Stomach (tissue), 9 donors: ENCODE measurements around the gene PARPBP. TPM values are rescaled to one million over a fixed set of nuclear protein-coding genes. Genes with fewer than 3 reads are reported as not detected.

Source experiments
- DNase-seq, 2 donors: peaks; one replicate each; pipeline versions ENCODE4 v3.0.0 to v3.0.0-alpha.2; 2013 to 2019
- H3K27ac ChIP-seq, 5 donors: fragments of 200-600 bp in 4 of 5; sonication (generic) in 4 of 5; one replicate each; pipeline ENCODE4 v1.5.1; 2013 to 2019; ENCODE audit warnings: mild to moderate bottlenecking in 1 of 5, moderate library complexity in 1 of 5
- H3K27me3 ChIP-seq, 3 donors: fragments of 200-600 bp; sonication (generic); one replicate each; pipeline ENCODE4 v1.5.1; 2017 to 2019; ENCODE audit warnings: mixed run types in 1 of 3
- H3K36me3 ChIP-seq, 4 donors: fragments of 200-600 bp; sonication (generic); 1 replicate in 3 of 4; 2 replicates in 1 of 4; pipeline ENCODE4 v1.5.1; 2016 to 2019
- H3K4me1 ChIP-seq, 4 donors: fragments of 200-600 bp; sonication (generic); one replicate each; pipeline ENCODE4 v1.5.1; 2016 to 2019
- H3K4me3 ChIP-seq, 4 donors: fragments of 200-600 bp; sonication (generic) in 3 of 4; one replicate each; pipeline ENCODE4 v1.5.1; 2016 to 2019; ENCODE audit warnings: mild to moderate bottlenecking in 1 of 4
- H3K9me3 ChIP-seq, 4 donors: fragments of 200-600 bp; sonication (generic); one replicate each; pipeline ENCODE4 v1.5.1; 2016 to 2019
- CTCF ChIP-seq, 7 experiments: fragments of 450-650 bp in 4 of 7; fragments of 200-600 bp in 3 of 7; sonication (generic) in 3 of 7; IDR thresholded peaks; one replicate each; pipeline ENCODE4 v1.5.1; 2016 to 2019; ENCODE audit warnings: antibody characterized with exemption in 7 of 7, control low read depth in 2 of 7, mild to moderate bottlenecking in 1 of 7
- EP300 ChIP-seq: sonication (generic); formaldehyde crosslinking; IDR thresholded peaks from one replicate; pipeline ENCODE4 v1.6.1; 2017; ENCODE audit warnings: antibody characterized with exemption
- POLR2A ChIP-seq, 4 donors: fragments of 450-650 bp; IDR thresholded peaks; one replicate each; pipeline ENCODE4 v1.6.1; 2016; ENCODE audit warnings: antibody characterized with exemption in 4 of 4, control low read depth in 2 of 4, mild to moderate bottlenecking in 1 of 4, moderate library complexity in 1 of 4
- POLR2AphosphoS5 ChIP-seq, 3 donors: sonication (generic); formaldehyde crosslinking; IDR thresholded peaks; one replicate each; pipeline ENCODE4 v1.6.1; 2016; ENCODE audit warnings: antibody characterized with exemption in 3 of 3
- WGBS, 5 donors: extraction: QIAGEN DNeasy Blood & Tissue Kit in 3 of 5; methylation state at CpG; one replicate each; pipeline versions ENCODE4 v1.1.5 to v1.1.7; 2013 to 2018; 5-methylcytosine and 5-hydroxymethylcytosine counted together
- intact Hi-C: fragments of 100-400 bp; cut with DNase I; formaldehyde crosslinking; loops from one replicate; pipeline ENCODE4 v1.15.1; 2023; ENCODE audit warnings: low total_unique reads
- polyA plus RNA-seq, 3 donors: library from polyadenylated mRNA; stranded (reverse); fragments of 200-250 nt; gene quantifications; one replicate each; pipeline ENCODE4 v1.2.3, GENCODE V29; 2013
- total RNA-seq, 5 donors: library from RNA; depleted of rRNA; stranded (reverse); fragments of >200 nt; gene quantifications; one replicate each; pipeline versions ENCODE4 v1.1.0 to v1.2.3, GENCODE V29; 2014 to 2016
- donor health status: healthy with polysubstance abuse.
- donor health status: Bipolar disorder and iron deficiency.
- donor health status: healthy.

PARPBP gene
- total and polyA plus RNA-seq, 8 donors, result 1.4 to 10.5 (median 2.5) TPM; not detected in 1

GRCh38 chr12:102169922-102170621, 50.1 kb downstream of the PARPBP start:
- H3K4me1 ChIP-seq, result no peaks in the 10 kb centered on the region
- no peaks in the 10 kb centered on the region for H3K36me3 ChIP-seq
- no peak overlapping the region for H3K27ac ChIP-seq
- intact Hi-C loops, result no loop called here
- TF ChIP-seq POLR2AphosphoS5 (IDR thresholded peaks at IDR 0.05), result no peak
- TF ChIP-seq CTCF (IDR thresholded peaks at IDR 0.05), result peak in 4 of 7 experiments; percentile 50 to 67 (median 61)
- no peaks in the 10 kb centered on the region for H3K27me3 ChIP-seq
- no peak overlapping the region for H3K4me3 ChIP-seq
- DNase-seq, result peak in 1 of 2 donors; percentile 57
- 76 to 88% (median 85%) methylated on average over 2 of the region's 2 CpGs for WGBS, 5 donors
- no peaks in the 10 kb centered on the region for H3K9me3 ChIP-seq

GRCh38 chr12:102171951-102172350, 52.0 kb downstream of the PARPBP start:
- no peak for TF ChIP-seq POLR2AphosphoS5 (IDR thresholded peaks at IDR 0.05)

GRCh38 chr12:102172436-102172835, 52.5 kb downstream of the PARPBP start:
- Histone ChIP-seq H3K36me3 (no peaks in the 10 kb centered on the region), H3K9me3 (no peaks in the 10 kb centered on the region), H3K27ac (no peak overlapping the region), H3K4me3 (no peak overlapping the region), H3K4me1 (no peaks in the 10 kb centered on the region), H3K27me3 (no peaks in the 10 kb centered on the region)
- TF ChIP-seq CTCF (IDR thresholded peaks at IDR 0.05), result no peak
- TF ChIP-seq EP300, result no peak
- no peak for TF ChIP-seq POLR2AphosphoS5 (IDR thresholded peaks at IDR 0.05)
- TF ChIP-seq POLR2A (IDR thresholded peaks at IDR 0.05), result no peak
- intact Hi-C loops, result no loop called here
- peak in 1 of 2 donors; percentile 57 for DNase-seq

More at GRCh38 chr12:102171951-102172350, 52.0 kb downstream of the PARPBP start:
- no peak for DNase-seq
- intact Hi-C loops, result no loop called here
- H3K4me3 ChIP-seq, result no peak overlapping the region
- H3K27me3 ChIP-seq, result no peaks in the 10 kb centered on the region
- H3K9me3 ChIP-seq, result no peaks in the 10 kb centered on the region
- H3K27ac ChIP-seq, result no peak overlapping the region
- H3K36me3 ChIP-seq, result no peaks in the 10 kb centered on the region
- no peaks in the 10 kb centered on the region for H3K4me1 ChIP-seq

- H3K27ac ChIP-seq, result no peak overlapping the region
- no peaks in the 10 kb centered on the region for H3K36me3 ChIP-seq
- 93 to 98% (median 95%) methylated on average over 2 of the region's 2 CpGs for WGBS, 5 donors
- TF ChIP-seq EP300 (no peak), CTCF (IDR thresholded peaks at IDR 0.05) (no peak), POLR2AphosphoS5 (IDR thresholded peaks at IDR 0.05) (no peak), POLR2A (IDR thresholded peaks at IDR 0.05) (no peak)
- H3K9me3 ChIP-seq, result no peaks in the 10 kb centered on the region
- no peaks in the 10 kb centered on the region for H3K27me3 ChIP-seq
- intact Hi-C loops, result no loop called here
- H3K4me3 ChIP-seq, result no peak overlapping the region
- H3K4me1 ChIP-seq, result no peaks in the 10 kb centered on the region
- DNase-seq, result no peak
Observed at GRCh38 chr12:102174117-102174516, 54.1 kb downstream of the PARPBP start.

GRCh38 chr12:102174761-102175160, 54.8 kb downstream of the PARPBP start:
- intact Hi-C loops, result no loop called here
- H3K4me1 ChIP-seq, result no peaks in the 10 kb centered on the region
- 90 to 95% (median 91%) methylated on average over 2 of the region's 2 CpGs for WGBS, 5 donors

More at GRCh38 chr12:102174761-102175160, 54.8 kb downstream of the PARPBP start:
- TF ChIP-seq CTCF (IDR thresholded peaks at IDR 0.05) (no peak), EP300 (no peak), POLR2A (IDR thresholded peaks at IDR 0.05) (no peak), POLR2AphosphoS5 (IDR thresholded peaks at IDR 0.05) (no peak)
- H3K27me3 ChIP-seq, result no peaks in the 10 kb centered on the region
- H3K9me3 ChIP-seq, result no peaks in the 10 kb centered on the region
- no peak for DNase-seq
- H3K27ac ChIP-seq, result no peak overlapping the region
- H3K36me3 ChIP-seq, result no peaks in the 10 kb centered on the region
- H3K4me3 ChIP-seq, result no peak overlapping the region
